HL-60 (cell line): ENCODE results near the gene TMEM242.

Experiments used
- DNase-seq, 2 experiments: peaks; one replicate each; pipeline ENCODE4 v3.0.0-alpha.2; 2010 to 2020; ENCODE audit warnings: low read depth in 1 of 2, low spot score in 1 of 2
- H3K27ac ChIP-seq: fragments of 250-450 bp; sonication (Bioruptor Pico); replicated peaks from 2 replicates; pipeline ENCODE4 v1.5.1; 2020; ENCODE audit warnings: mild to moderate bottlenecking, moderate library complexity
- H3K27me3 ChIP-seq: fragments of 250-450 bp; sonication (Bioruptor Pico); 2 replicates; pipeline ENCODE4 v1.5.1; 2021; ENCODE audit warnings: mild to moderate bottlenecking, moderate library complexity; ENCODE audit not compliant: insufficient read depth, poor library complexity, severe bottlenecking
- H3K4me3 ChIP-seq: replicated peaks from 2 replicates; pipeline ENCODE4 v1.5.1; 2011; ENCODE audit warnings: mild to moderate bottlenecking, control low read depth, low read length; ENCODE audit not compliant: insufficient read depth
- CTCF ChIP-seq: IDR thresholded peaks from one replicate; pipeline ENCODE4 v1.5.1; 2011; ENCODE audit warnings: low read length, control low read depth, inconsistent platforms; ENCODE audit not compliant: insufficient read depth
- GABPA ChIP-seq: IDR thresholded peaks from 2 replicates; pipeline ENCODE4 v1.6.1; 2012; ENCODE audit warnings: low read depth
- POLR2AphosphoS5 ChIP-seq: IDR thresholded peaks from 2 replicates; pipeline ENCODE4 v1.6.1; 2012; ENCODE audit warnings: low read depth
- SPI1 ChIP-seq: IDR thresholded peaks from 2 replicates; pipeline ENCODE4 v1.6.1; 2012; ENCODE audit warnings: low read depth, mild to moderate bottlenecking, borderline replicate concordance
- TF ChIP-seq, protein P1 (sequence below): IDR thresholded peaks from 2 replicates; pipeline ENCODE4 v1.6.1; 2012; ENCODE audit warnings: low read depth; ENCODE audit not compliant: insufficient replicate concordance

The TMEM242 gene

GRCh38 chr6:157240960-157241311 is 82.4 kb downstream of the TMEM242 start:
- Histone ChIP-seq H3K27ac (no peak overlapping the region), H3K27me3 (peaks cover 8% of the 10 kb centered on the region), H3K4me3 (no peak overlapping the region)
- TF ChIP-seq, protein P1, sequence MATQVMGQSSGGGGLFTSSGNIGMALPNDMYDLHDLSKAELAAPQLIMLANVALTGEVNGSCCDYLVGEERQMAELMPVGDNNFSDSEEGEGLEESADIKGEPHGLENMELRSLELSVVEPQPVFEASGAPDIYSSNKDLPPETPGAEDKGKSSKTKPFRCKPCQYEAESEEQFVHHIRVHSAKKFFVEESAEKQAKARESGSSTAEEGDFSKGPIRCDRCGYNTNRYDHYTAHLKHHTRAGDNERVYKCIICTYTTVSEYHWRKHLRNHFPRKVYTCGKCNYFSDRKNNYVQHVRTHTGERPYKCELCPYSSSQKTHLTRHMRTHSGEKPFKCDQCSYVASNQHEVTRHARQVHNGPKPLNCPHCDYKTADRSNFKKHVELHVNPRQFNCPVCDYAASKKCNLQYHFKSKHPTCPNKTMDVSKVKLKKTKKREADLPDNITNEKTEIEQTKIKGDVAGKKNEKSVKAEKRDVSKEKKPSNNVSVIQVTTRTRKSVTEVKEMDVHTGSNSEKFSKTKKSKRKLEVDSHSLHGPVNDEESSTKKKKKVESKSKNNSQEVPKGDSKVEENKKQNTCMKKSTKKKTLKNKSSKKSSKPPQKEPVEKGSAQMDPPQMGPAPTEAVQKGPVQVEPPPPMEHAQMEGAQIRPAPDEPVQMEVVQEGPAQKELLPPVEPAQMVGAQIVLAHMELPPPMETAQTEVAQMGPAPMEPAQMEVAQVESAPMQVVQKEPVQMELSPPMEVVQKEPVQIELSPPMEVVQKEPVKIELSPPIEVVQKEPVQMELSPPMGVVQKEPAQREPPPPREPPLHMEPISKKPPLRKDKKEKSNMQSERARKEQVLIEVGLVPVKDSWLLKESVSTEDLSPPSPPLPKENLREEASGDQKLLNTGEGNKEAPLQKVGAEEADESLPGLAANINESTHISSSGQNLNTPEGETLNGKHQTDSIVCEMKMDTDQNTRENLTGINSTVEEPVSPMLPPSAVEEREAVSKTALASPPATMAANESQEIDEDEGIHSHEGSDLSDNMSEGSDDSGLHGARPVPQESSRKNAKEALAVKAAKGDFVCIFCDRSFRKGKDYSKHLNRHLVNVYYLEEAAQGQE: no peak
- TF ChIP-seq CTCF (no peak), GABPA (no peak), POLR2AphosphoS5 (no peak), SPI1 (no peak)
- no peak for DNase-seq

GRCh38 chr6:157240059-157240959 is 83.0 kb downstream of the TMEM242 start:
- DNase-seq: no peak

GRCh38 chr6:157239671-157240058 is 83.7 kb downstream of the TMEM242 start:
- no peak for DNase-seq
- H3K27ac ChIP-seq: no peak overlapping the region
- no peak overlapping the region for H3K4me3 ChIP-seq
- TF ChIP-seq GABPA (no peak), POLR2AphosphoS5 (no peak), SPI1 (no peak), CTCF (no peak)
- TF ChIP-seq, protein P1: no peak
- H3K27me3 ChIP-seq: peaks cover 11% of the 10 kb centered on the region

More at GRCh38 chr6:157240059-157240959, 83.0 kb downstream of the TMEM242 start:
- Histone ChIP-seq H3K4me3 (no peak overlapping the region), H3K27me3 (peaks cover 11% of the 10 kb centered on the region), H3K27ac (no peak overlapping the region)
- TF ChIP-seq, protein P1: no peak
- TF ChIP-seq GABPA: no peak
- TF ChIP-seq POLR2AphosphoS5: no peak
- no peak for TF ChIP-seq CTCF
- no peak for TF ChIP-seq SPI1
